Measurements from ENCODE around the gene ACTL10.
A peak's percentile ranks its signal among the peaks of the same experiment; 100 is the strongest.

The ACTL10 gene

DNA sequence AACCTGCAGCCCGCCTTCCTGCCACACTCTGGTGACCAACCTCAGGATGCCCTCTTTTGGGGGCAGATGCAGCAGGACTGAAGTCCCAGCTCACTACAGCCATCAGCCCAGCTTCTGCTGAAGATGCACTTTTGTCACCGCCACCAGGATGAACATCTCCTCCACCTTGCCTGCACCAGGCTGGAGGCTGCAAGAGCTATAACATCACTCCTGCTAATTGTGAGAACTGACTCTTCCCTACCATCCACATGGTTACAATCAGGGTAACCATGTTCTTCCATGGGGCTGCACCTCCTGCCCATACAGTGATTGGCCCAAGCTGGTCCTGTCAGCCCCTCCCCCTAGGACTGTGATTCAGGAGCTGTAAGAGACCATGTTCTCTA is 2.0 kb upstream of the ACTL10 start:
- no peak for DNase-seq

DNA sequence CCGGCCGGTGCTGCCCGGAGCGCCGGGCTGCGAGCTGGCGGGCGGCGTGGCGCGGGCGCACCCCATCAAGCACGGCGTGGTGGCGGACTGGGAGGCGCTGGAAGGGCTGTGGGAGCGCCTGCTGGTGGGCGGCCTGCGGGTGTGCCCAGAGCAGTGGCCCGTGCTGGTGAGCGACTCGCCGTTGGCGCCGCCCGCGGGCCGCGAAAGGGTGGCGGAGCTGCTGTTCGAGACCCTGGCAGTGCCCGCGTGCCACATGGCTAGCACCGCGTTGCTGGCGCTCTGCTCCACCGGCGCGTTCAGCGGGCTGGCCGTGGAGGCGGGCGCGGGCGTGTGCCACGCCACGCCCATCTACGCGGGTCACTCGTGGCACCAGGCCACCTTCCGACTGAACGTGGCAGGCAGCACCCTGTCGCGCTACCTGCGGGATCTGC is 517 bp downstream of the ACTL10 start:
- peak; percentile 39 for DNase-seq

DNA sequence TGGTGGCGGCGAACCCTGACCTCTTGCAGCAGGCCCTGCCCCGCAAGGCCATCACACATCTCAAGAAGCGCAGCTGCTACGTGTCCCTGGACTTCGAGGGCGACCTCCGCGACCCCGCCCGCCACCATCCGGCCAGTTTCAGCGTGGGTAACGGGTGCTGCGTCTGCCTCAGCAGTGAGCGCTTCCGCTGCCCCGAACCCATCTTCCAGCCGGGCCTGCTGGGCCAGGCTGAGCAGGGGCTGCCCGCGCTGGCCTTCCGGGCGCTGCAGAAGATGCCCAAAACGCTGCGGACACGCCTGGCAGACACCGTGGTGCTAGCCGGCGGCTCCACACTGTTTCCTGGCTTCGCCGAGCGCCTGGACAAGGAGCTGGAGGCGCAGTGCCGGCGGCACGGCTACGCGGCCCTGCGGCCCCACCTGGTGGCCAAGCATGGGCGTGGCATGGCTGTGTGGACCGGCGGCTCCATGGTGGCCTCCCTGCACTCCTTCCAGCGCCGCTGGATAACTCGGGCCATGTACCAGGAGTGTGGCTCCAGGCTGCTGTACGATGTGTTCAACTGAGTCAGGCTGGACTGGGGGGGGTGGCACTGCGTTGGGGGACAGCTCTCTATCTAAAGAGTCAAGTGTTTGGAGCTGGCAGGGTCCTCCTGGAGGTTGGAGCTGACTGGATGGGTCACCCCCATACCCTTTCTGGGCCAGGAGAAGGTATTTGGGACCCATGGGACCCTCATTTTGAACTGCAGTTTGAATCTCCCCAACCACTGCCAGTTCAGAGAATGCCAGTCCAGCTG is 1.1 kb downstream of the ACTL10 start:
- peak; percentile 72 for DNase-seq

DNA sequence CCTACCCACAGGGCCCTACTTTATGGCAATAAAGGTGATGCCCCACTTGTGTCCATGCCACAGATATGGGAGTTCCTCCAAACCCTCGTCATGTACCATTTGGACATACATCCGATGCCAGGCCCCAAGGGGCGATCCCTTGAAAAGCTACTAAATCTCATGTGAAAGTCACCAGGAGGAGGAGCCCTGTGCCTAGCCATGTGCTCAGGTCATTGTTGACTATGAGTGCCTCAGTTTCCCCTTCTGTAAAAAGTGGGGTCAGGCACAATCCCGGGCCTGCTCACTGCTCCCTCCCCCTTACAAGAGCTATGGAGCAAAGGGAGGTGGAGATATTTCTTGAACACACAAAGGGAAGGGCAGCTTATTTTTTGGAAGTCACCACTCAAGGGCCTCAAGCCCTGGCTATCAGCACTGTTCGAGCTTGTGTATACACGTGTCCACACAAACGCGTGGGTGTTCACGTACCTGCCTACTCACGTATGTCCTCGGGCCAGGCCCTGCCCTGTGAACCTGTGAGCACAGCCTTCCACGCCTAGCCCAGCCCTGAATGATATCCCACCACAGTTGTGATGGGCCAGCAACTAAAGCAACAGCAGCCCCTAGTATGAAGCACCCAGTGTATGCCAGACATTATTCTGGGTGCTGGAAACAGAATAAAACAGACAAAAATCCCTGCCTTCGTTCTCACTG is 1.9 kb downstream of the ACTL10 start:
- DNase-seq, result no peak

- no peak for DNase-seq
Observed at GRCh38 chr20:33669224-33669623, 2.5 kb downstream of the ACTL10 start.

- no peak for DNase-seq
Observed at GRCh38 chr20:33669873-33670640, 3.3 kb downstream of the ACTL10 start.

DNA sequence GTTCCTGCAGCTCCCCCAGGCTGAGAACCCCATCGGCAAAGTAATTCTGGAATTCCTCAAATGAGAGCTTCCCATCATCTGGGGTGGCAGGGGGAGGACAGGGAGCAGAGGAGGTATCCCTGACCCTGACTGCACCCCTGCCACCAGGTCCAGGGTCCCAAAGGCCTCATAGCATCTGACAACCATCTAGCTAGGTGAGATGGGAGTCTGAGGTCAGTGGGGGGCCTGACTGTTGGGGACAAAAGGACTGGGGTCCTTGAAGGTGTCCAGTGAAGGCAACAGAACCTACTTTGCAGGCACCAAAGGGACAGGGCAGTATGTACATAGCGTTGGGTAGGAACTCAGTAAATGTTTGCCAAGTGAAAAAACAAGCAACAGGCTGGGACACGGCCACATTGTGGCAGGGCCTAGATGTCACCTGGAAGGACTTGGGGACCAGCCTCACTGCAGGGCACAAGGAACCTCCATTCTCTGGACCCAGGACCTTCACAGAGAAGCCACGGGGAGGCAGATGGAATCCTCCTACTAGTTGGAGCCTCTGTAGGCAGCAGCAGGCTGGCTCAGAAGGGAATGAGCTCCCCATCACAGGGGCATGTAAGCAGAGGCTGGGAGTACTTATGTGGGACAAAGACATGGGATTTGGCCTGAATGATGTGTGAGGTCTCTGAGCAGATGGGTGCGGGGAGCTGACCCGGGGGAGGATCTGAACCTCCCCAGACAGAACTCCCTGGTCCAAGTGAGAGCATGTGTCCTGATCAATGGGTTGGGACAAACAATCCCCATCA is 4.2 kb downstream of the ACTL10 start:
- DNase-seq, result no peak

- DNase-seq, result no peak
Observed at GRCh38 chr20:33671573-33672288, 5.0 kb downstream of the ACTL10 start.

DNA sequence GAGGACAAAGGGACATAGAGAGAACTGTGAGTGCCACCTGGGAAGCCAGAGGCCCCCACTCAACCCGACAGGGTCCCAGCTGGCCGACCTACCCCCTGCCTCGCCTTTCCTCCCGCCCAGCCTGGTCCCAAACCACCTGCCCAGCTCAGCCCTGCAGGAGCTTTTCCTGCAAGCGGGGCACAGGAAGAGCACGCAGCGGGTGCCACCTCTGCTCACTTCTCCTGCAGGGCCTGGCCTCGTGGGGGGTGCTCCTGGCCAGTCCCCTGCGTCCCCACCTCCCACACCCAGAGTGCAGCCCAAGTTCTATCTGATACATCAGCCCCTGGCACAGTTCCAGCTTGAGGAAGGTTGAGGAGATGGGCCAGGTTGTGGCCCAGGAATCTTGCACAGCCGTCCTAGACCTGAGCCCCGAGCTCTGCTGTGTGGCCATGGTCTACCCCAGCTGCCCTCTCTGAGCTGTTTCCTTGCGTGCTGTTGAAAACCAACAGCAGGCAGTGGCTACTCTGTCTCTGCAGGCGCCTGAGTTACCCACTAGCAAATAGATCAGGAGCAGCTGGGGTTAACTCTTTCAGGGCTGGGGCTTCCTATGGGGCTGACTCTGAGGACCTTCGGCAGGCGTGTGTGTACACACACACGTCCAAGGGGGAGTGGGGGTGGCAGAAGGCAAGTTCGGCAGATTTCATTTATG is 5.8 kb downstream of the ACTL10 start:
- DNase-seq, result no peak

DNA sequence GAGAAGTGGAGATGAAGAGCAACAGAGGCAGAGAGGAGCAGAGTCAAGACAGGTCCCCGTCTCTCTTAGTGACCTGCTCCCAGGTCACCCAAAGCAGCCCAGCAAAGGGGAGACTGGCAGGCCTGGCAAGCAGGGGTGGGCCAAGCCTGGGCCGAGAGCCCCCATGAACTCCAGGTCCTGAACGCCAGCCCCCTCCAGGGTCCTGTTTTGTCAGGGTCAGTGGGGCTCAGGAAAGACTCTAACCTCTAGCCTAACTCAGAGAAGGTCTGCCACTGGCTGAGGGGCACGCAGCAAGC is 6.3 kb downstream of the ACTL10 start:
- DNase-seq, result no peak

DNA sequence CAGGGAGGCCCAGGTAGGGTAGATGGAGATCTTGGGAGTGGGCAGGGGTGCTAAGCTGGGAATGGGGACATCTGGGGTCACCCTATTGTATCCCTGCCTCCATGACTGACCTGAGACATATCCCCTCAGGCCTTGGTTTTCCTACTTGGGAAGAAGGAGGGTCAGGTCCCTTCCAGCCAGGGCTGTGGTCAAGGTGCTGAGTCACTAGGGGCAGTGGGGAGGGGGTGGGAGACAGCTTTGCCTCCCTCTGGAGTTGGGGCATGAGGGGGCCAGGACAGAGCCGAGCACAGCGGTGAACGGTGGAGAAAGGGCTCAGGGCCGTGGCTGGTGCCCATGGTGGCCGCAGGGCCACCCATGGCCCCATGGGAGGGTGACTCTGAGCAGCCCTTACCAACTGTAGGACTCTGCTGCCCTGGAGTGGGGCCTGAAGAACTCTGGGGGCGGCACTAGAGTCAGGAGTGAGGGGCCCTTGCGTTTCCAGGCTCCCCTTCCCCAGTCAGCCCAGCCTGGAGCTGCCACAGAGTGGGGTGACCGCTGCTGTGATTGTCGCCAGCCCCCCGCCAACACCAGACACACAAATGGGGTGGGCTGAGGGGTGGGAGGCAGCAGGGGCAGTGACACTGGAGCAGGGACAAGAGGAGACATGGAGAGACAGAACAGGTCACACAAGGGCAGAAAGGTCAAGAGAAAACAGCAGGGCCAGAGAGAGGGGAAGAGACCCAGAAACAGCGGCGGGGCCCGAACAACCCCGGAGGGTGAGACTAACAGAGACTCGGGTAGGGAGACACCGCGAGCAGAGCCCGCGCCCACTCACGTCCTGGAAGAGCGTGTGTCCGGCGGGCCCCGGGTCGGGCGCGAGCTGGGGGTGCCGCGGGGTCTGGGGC is 6.9 kb downstream of the ACTL10 start:
- DNase-seq, result no peak

DNA sequence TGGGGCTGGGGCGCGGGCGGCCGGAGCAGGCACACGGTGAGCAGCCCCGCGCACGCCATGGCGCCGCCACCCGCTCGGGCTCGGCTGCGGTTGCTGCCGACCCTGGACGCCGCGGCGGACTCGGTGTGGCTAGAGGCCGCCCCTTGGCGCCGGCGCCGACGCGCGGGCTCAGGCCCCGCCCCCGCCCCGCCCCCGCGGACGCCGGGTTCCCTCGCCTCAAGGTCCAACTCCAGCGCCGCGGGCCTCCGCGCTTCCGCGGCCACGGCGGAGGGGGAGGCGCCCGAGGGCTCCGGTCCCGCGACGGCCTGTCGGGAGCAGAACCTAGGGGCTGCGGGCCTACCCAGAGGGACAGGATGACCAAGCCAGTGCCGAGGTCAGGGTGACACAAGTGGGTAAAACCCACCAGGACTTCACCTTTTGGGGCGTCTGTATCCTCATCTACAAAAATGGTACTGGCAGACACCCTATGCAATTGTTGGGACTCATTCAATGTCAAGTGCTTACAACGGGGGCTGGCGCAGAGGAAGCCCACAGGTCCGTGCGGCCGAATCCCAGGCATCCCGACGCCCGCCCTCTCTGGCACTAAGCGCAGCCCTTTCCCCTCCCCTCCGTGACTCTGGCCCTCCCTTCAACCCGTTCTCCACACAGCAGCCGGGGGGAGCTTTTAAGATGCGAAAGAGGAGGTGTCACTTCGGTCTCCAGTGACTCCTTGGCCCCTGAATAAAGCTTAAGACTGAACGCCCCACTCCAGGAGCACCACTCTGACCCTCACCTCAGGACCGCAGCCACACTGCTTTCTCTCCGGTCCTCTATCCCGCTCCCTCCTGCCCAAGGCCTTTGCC is 7.8 kb downstream of the ACTL10 start, which contains the start of gene NECAB3:
NECAB3 (minus strand) TSS at position 135 of the 842 bp plus-strand sequence; CDS start at position 59, 76 bp downstream.
- DNase-seq, result peak; percentile 82

DNA sequence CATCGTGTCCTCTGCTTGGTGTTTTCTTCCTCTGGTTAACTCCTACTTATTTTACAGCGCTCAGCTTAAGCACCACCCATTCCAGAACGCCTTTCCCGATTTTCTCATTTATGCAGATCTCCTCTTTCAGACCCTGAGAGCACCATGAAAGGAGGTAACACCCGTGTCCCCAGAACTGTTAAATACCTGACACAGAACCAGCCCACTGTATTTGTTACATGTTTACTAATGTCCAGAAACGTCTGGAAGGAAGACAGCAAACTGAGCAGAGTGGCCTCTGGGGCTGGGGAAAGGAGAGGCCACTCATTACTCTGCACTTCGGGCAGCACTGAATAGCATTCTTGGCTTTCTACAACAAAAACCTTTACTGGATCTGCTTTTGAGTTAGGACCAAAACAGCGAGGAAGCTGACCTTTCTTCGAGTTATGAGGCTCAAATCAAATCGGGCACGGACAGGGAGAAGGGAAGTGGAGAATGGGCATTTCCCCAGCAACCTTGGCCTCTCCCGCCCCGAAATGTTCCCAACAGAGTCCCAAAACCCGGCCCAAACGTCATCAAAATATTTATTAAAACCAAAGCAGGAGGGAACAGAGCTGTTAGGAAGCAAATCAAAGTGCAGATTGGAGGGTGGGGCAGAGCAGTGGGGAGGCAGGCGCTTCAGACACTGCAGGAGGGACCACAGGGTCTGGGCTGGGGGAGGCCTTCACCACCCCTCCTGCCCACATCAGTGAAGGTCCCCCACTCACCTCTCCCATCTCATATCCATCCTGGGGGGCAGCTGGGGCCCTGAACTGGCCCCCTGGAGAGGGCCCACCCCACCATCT is 8.6 kb downstream of the ACTL10 start:
- DNase-seq, result no peak

DNA sequence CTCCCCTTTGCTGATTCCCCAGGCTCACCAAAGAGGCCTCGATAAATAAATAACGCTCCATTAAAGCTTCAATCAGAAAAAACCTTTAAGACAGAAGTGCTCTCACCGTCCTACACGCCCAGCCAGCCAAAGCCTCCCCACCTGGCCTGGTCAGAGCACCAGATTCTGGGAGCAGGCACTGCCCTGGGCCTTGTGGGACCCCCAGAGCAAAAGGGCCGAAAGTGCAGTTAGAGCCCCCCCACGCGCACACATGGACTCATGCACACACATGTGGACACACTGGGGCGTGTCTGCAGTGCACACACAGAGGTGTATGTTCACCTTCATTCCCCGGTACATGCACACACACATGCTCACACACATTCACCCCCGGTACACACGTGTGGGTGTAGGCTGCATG is 9.4 kb downstream of the ACTL10 start:
- no peak for DNase-seq

- DNase-seq, result no peak
Observed at GRCh38 chr20:33676652-33677645, 10.2 kb downstream of the ACTL10 start.

- DNase-seq, result no peak
Observed at GRCh38 chr20:33677991-33678702, 11.4 kb downstream of the ACTL10 start.
